Measurements from ENCODE around the gene ERVFRD-1. TPM values are rescaled to one million over a fixed set of nuclear protein-coding genes. Genes with fewer than 3 reads are reported as not detected.

ERVFRD-1 gene
- polyA plus RNA-seq, 1 donor (not counting 4 experiments of a cell fraction or from before 2014, with no cell fraction given): not detected

DNA sequence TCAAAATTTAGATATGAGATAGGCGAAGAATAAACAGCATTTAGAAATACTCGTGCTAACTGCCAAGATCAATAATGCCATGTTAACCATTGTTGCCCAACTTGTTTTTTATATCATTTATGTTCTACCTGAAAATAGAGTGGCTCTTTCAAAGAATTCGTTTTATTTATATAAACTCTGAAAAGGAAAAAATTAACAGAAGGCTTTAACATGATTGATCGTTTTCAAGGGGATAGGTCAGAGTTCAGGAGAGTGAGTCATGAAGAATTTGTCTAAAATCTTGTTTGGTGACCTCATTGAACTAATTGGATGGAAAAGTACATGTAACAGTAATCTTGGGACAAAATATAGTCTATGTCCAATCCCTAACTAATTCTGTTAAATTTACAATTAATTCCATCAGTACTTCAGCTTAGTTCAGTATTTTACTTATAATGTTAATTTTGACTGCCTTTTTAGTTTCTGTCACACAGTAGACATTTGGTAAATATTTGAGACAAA, 56.3 kb downstream of the ERVFRD-1 start:
- no peak overlapping the region for H2AFZ ChIP-seq (ENCODE audit: control insufficient read depth, low read length)
- FAIRE-seq: no peak
- TF ChIP-seq, protein P1, sequence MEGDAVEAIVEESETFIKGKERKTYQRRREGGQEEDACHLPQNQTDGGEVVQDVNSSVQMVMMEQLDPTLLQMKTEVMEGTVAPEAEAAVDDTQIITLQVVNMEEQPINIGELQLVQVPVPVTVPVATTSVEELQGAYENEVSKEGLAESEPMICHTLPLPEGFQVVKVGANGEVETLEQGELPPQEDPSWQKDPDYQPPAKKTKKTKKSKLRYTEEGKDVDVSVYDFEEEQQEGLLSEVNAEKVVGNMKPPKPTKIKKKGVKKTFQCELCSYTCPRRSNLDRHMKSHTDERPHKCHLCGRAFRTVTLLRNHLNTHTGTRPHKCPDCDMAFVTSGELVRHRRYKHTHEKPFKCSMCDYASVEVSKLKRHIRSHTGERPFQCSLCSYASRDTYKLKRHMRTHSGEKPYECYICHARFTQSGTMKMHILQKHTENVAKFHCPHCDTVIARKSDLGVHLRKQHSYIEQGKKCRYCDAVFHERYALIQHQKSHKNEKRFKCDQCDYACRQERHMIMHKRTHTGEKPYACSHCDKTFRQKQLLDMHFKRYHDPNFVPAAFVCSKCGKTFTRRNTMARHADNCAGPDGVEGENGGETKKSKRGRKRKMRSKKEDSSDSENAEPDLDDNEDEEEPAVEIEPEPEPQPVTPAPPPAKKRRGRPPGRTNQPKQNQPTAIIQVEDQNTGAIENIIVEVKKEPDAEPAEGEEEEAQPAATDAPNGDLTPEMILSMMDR (optimal IDR thresholded peaks at IDR 0.05 in 1 of 3, IDR thresholded peaks at IDR 0.05 in 1 of 3, conservative IDR thresholded peaks at IDR 0.05 in 1 of 3; ENCODE audit: extremely low read depth in 1 of 3, insufficient read depth in 2 of 3, low read length in 3 of 3): no peak
- TF ChIP-seq EZH2 (IDR thresholded peaks at IDR 0.05; ENCODE audit: low read length): no peak

DNA sequence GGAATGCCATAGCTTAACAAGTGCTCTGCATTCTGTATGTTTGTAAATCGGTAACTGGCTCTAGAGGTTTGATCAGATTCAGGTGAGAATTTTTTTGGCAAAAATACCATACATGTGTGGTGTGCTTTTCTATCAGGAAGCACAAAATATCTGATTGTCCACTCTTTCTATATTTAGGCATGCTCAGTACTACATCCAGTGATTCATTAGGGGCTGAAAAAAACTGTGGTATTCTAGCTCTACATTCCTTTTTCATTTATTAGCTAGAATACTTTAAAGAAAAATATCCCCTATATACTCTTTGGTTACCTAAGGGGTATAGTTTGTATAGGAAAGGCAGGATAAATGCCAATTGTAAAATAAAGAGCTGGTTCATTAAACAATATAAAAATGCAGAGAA, 56.8 kb downstream of the ERVFRD-1 start:
- Histone ChIP-seq H3K4me3 (ENCODE audit: control insufficient read depth in 2 of 3, extremely low read depth in 1 of 3, insufficient read depth in 2 of 3, low read depth in 1 of 3, low read length in 3 of 3) (no peak overlapping the region), H3K79me2 (ENCODE audit: control insufficient read depth, insufficient read depth, low read length) (no peaks in the 10 kb centered on the region), H3K9me3 (ENCODE audit: control insufficient read depth, low read depth, low read length) (no peaks in the 10 kb centered on the region), H3K36me3 (ENCODE audit: control insufficient read depth in 2 of 2, extremely low read depth in 1 of 2, insufficient read depth in 2 of 2, low read length in 2 of 2) (no peaks in the 10 kb centered on the region), H3K4me1 (ENCODE audit: control insufficient read depth, extremely low read depth, insufficient read depth, low read length) (no peaks in the 10 kb centered on the region), H3K27ac (ENCODE audit: control insufficient read depth, insufficient read depth, low read length) (no peak overlapping the region), H2AFZ (ENCODE audit: control insufficient read depth, low read length) (no peak overlapping the region), H4K20me1 (ENCODE audit: control insufficient read depth, extremely low read depth, insufficient read depth, low read length) (no peaks in the 10 kb centered on the region), H3K27me3 (ENCODE audit: control insufficient read depth, extremely low read depth, insufficient read depth, low read length) (no peaks in the 10 kb centered on the region), H3K9me1 (ENCODE audit: control insufficient read depth, extremely low read depth, insufficient read depth, low read length) (no peaks in the 10 kb centered on the region), H3K4me2 (ENCODE audit: control insufficient read depth, extremely low read depth, insufficient read depth, low read depth, low read length) (no peak overlapping the region), H3K9ac (ENCODE audit: control insufficient read depth, extremely low read depth, insufficient read depth, low read length) (no peak overlapping the region)
- no peak for TF ChIP-seq EZH2 (IDR thresholded peaks at IDR 0.05; ENCODE audit: low read length)
- TF ChIP-seq, protein P1 (optimal IDR thresholded peaks at IDR 0.05 in 1 of 3, IDR thresholded peaks at IDR 0.05 in 1 of 3, conservative IDR thresholded peaks at IDR 0.05 in 1 of 3; ENCODE audit: extremely low read depth in 1 of 3, insufficient read depth in 2 of 3, low read length in 3 of 3): no peak
- FAIRE-seq (no peak), DNase-seq (ENCODE audit: low read depth, low spot score) (no peak)
- dilution Hi-C loops (cut with MboI; ENCODE audit: extremely low pct_ligation_motif_present, low sequenced_read_pairs): loop anchor here (25.0 kb wide), 1 partner anchor 92 kb away; no protein-coding TSS in a partner anchor

More for the DNA sequence above, 56.3 kb downstream of the ERVFRD-1 start:
- Histone ChIP-seq H3K36me3 (ENCODE audit: control insufficient read depth in 2 of 2, extremely low read depth in 1 of 2, insufficient read depth in 2 of 2, low read length in 2 of 2) (no peaks in the 10 kb centered on the region), H3K9me1 (ENCODE audit: control insufficient read depth, extremely low read depth, insufficient read depth, low read length) (no peaks in the 10 kb centered on the region), H3K4me3 (ENCODE audit: control insufficient read depth in 2 of 3, extremely low read depth in 1 of 3, insufficient read depth in 2 of 3, low read depth in 1 of 3, low read length in 3 of 3) (no peak overlapping the region), H3K27ac (ENCODE audit: control insufficient read depth, insufficient read depth, low read length) (no peak overlapping the region), H3K79me2 (ENCODE audit: control insufficient read depth, insufficient read depth, low read length) (no peaks in the 10 kb centered on the region), H3K27me3 (ENCODE audit: control insufficient read depth, extremely low read depth, insufficient read depth, low read length) (no peaks in the 10 kb centered on the region), H4K20me1 (ENCODE audit: control insufficient read depth, extremely low read depth, insufficient read depth, low read length) (no peaks in the 10 kb centered on the region), H3K9ac (ENCODE audit: control insufficient read depth, extremely low read depth, insufficient read depth, low read length) (no peak overlapping the region), H3K4me2 (ENCODE audit: control insufficient read depth, extremely low read depth, insufficient read depth, low read depth, low read length) (no peak overlapping the region), H3K9me3 (ENCODE audit: control insufficient read depth, low read depth, low read length) (no peaks in the 10 kb centered on the region), H3K4me1 (ENCODE audit: control insufficient read depth, extremely low read depth, insufficient read depth, low read length) (no peaks in the 10 kb centered on the region)
- DNase-seq (ENCODE audit: low read depth, low spot score): no peak
- dilution Hi-C loops (cut with MboI; ENCODE audit: extremely low pct_ligation_motif_present, low sequenced_read_pairs): loop anchor here (25.0 kb wide), 1 partner anchor 93 kb away; no protein-coding TSS in a partner anchor
